HK-2 (cell line): Measurements from ENCODE around the gene PCGF3.
"Not testable (repeated sequence)": the region's sequence is repeated elsewhere in the genome, so short reads cannot be mapped to it uniquely, and the experiment has no call there.

ENCODE experiments used
- DNase-seq: peaks from one replicate; pipeline ENCODE4 v3.0.0-alpha.2; 2018; ENCODE audit not compliant: unreplicated experiment

PCGF3 gene

DNA sequence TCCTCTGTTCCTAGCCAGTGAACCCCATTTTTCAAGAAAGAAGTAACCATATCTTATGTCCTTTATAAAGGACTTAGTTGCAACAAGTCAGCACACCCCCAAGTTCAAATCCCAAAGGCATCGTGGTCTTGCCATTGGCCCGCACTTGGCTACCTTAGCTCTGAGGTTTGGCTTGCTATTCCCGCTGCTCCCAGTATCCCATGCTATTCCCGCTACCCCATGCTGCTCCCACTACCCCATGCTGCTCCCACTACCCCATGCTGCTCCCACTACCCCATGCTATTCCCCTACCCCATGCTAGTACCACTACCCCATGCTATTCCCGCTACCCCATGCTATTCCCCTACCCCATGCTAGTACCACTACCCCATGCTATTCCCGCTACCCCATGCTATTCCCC, 37.4 kb upstream of the PCGF3 start:
- not testable (repeated sequence) for DNase-seq

DNA sequence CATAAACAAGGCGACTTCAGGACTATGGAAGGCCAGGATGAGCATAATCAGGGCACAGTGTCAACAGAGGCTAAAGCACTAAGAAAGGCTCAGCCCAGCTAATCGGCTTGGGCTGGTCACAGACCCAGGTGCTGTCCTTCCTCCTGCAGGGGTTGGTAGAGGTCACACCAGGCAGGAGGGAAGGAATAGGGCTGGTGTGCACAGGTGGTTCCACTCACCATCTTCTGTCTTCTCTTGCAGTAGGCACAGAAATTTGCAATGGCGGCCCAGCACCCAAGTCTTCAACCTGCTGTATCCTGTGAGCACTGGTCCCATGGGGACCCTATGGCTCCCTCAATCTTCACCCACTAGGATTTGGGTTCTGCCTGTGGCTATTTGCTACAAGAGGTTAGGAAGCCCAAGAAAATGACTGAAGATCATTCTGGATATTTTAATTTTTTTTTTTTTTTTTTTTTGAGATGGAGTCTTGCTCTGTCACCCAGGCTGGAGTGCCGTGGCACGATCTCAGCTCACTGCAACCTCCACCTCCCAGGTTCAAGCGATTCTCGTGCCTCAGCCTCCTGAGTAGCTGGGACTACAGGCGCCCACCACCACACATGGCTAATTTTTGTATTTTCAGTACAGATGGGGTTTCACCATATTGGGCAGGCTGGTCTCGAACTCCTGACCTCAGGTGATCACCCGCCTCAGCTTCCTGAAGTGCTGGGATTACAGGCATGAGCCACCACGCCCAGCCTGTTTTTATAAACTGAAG, 35.6 kb upstream of the PCGF3 start:
- DNase-seq, result not testable (repeated sequence)

DNA sequence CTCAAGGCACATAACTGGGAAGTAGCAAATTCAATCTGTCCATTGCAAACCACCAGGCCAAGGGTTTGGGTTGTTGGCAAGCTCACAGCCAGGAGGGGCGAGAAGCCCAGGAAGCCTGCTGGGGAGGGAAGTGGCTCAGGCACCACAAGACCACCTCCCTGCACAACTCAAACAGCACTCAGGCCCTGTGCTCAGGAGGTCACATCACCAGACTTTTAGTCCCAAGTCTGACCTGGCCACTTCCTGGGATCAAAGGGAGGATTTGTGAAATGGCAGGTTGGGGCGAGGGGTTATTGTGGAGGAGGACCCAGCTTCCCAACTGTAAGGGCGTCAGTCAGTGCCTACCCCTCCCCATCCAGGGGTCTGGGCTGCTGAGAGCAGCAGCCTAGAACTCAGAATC, 33.9 kb upstream of the PCGF3 start:
- no peak for DNase-seq

DNA sequence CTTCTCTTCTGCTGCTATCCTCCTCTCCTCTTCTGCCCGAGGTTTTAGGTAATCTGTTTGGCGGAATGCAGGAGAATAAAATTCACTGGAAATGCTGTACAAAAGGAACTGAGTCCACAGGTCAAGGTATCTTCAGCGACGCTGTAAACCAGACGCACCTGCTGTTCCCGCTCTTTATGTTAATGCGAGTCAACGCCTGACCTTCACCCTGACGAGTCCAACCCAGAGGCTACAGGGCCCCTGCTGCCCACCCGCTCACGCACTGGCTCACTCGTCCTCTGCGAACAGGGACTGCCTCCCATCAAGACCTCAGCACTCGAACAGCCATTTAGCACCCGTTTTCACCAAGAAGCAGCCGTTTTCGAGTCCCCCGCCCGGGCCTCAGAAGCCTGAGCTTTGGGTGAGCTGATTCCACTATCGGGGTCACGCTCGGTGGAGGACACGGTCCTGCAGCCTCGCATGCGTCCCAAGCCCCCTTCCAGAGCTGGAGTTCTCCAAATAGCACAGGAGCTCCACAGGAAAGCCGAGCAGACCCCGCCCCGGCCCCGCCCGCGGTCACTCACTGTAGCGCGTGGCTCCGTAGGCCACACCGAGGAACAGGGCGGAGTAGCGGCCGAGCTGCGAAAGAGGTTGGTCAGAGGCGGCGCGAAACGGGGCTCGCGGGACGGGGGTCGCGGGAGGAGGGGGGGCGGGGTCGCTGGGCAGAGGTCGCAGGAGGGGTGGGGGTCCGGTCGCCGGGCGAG, 32.1 kb upstream of the PCGF3 start:
- peak; percentile 49 for DNase-seq

DNA sequence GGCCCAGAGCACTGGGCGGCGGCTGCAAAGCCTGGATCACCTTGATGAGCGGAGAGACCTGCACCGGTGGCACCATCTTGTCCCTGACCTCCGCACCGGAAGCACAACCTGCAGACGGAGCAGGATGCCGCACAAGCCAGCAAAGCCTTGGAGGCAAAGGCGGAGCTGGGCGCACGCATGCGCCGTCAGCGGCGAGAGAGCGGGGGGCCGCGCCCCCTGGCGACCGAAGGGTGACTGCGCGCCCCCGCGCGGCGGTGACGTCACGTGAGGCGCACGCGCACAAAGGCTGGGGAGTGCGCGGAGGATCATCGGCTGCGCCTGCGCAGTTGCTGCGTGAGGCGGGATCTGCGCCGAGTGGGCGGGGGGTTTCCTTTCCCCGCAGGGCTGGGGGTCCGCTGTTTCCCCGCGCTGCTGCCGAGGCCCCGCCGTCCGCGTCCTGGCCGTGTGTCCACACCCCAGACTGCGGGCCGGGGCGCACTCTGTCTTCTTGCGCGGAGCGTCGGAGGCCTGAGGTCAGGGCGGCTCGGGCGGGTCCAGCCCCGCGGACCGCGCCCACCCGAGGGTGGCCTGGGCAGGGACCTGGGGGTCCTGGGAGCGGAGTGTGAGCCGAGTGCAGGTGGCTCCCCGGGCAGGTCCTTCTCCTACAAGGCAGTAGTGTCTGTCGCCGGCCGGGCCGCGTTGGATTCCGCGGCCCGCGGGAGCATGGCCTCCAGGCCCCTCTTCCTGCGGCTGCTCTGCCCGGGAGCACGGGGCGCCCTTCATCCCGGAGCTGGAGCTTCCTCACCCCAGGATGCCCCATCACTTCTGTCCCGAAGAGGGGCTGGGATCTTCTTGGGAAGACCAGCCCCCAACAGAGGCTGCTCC, 31.2 kb upstream of the PCGF3 start, which contains the start of the genes ATP5ME and MYL5:
ATP5ME (minus strand) TSS at position 105 of the 864 bp plus-strand sequence; CDS start at position 76, 29 bp downstream.
MYL5 (plus strand) TSS at position 371 of the 864 bp plus-strand sequence. CDS start 3,485 bp downstream, outside the sequence.
- DNase-seq, result peak; percentile 98

DNA sequence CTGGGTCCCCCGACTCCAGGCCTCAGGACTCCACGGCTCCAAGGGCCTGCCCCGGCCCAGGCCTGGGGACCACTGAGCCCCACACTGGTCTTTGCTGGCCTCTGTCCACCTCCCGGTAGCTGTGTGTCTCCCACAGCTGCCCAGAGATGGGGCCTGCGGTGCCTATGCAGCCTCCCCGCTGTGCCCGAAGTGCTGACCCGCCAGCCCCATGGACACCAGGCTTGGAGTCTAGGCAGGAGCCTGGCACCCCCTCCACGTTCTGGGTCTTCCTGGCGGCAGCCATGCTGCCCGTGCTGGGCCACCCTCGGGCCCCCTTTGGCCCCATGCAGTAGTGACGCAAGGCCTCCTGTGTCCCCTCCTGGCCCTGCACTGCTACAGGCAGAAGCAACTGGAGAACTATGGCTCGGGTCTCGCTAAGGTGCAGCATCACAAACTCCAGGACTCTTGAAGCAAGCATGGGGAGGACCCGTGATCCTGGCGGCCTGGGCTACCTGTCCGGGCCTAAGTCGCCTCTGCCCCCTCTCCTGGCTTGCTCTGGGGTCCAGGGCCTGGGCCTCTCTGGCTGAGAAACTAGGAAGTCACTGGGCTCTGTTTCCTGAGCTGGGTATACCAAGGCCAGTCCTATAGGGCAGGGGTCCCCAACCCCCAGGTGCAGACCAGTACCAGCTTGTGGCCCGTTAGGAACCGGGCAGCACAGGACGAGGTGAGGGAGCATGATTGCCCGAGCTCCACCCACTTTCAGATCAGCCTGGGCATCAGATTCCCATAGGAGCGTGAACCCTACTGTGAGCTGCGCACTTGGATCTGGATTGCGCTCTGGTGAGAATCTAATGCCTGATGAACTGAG, 30.4 kb upstream of the PCGF3 start:
- DNase-seq, result no peak

DNA sequence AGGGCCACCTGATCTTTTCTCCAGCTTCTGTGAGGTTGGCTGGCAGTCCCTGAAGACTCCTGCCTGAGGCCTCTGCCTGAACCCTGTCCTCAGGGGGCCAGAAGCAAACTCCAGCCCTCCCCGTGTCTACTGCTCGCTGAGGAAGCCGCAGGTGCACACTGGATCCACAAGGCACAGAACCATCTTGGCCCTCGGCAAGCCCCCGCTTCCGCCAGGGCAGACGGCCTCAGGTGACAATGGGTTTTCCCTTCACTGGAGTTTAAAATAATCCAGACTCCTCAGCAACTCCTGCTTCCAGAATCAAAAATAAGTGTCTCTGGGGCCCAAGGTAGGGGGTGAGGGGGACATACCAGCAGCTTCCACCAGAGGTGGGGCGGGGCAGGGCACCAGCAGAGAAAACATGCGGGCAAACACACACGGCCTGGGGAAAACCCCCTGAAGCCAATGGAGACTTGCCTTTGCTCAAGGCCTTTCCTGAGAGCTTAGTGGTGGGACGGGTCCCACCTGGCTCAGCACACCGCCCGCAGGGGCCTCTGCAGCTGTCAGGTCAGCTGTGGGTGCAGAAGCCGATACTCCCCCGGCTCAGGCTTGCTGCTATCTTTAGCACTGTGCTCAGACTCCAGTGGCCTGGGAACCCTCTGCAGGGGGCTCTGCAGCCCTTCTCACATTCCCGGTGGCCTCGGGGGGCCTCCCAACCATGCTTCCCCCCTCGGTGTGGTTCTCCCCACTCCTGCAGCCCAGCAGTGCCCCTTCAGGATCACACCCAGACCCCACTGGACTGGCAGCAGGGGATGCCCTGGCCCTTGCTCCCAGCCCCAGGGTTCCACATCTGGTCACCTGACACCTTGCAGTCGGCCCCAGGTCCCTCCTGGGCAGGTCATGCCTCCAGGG, 29.4 kb upstream of the PCGF3 start:
- no peak for DNase-seq

DNA sequence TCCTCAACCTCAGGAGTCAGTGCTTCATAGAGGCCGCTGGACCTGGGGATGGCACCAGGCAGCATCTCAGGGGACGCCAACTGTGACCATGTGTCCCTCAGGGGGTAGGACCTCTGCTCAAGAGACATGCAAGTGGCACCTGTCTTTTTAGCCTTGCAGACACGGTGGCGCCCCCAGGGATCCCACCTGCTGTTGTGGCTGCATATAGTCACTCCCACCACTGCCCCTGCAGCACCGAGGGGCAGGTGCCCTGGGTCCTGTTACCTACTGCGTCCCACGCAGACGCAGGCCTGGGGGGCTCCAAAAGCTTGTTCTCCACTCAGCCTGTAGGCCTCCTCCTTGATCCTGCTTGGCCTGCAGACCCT, 28.8 kb upstream of the PCGF3 start:
- no peak for DNase-seq

DNA sequence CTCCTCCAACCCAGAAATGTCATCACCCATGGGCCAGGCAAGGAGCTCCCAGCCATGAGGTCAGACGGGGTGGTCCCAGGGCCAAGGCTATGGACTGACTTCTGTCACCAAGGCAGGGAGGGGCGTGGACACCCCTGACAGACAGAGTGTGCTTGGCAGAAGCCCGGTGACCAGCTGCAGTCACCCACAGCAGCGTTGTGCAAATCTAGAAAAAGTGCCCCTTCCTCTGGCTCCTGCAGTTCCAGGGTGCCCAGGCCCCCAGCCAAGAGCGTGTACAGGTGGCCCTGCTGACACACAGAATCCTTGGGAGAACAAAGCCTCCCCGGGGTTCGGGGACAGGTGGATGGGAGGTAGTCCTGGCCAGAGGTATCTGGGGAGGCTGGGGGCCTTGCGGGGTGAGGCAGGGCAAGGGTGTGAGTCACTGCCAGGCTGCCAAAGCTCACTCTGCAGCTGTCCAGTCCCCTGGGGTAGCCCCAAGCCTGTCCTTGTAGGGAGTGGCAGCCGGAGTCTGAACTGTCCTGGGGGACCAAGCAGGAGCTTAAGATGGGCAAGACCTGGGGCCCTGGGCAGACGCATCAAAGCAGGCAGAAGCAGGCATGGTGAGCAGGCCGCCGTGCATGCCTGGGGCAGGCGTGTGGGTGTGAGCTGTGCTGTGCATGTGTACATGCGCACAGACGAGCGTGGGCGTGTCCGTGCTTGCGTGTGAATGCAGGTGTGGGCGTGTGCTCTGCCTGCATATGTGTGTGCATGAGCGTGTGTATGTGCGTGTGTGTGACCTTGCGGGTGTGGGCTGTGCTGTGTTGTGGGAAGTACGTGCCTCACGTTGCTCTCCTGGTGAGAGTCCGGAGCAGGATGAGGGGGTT, 28.0 kb upstream of the PCGF3 start:
- no peak for DNase-seq

DNA sequence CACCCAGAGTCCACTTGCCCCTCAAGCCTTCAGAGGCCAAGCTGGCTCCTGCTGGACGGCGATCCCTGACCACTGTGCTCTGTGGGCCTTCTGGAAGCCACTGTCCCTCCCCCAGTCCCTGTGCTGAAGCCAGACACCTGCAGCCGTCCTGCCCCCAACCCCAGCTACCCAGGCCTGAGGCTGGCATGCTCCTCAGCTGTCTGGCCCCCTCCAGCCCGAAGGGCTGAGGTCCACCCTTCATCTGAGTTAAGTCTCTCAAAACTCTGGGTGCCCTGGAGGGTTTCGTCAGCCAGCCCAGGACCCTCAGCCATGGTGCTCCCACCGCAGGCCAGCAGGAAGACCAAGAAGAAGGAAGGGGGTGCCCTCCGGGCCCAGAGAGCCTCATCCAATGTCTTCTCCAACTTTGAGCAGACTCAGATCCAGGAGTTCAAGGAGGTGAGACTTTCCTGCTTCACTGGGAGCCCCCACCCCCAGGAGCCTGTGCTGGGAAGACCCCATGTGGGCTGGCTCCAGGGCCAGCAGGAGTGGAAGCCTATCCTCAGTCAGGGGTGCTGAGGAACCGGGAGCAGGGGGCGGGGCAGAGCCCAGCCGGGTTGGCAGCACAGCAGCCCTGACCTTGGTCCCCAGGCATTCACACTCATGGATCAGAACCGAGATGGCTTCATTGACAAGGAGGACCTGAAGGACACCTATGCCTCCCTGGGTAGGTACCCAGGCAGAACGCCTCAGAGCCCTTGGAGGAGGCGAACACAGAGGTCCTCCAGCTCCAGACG, 27.1 kb upstream of the PCGF3 start:
- DNase-seq, result no peak

DNA sequence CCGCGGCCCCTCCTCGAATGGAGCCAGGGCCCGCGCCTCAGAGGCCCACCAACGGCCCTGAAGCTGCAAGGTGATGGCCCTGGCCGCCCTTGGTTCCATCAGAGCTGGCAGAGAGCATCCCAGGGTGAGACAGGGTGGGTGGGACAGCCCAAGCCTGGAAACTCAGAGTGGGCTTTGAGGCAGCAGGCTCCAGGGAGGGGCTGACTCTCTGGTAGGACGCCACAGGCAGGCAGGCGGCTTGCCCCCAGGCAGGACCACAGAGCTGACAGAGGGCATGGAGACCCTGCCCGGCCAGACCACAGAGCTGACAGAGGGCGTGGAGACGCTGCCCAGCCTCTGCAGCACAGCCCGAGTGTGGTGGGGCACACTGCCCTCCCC, 26.5 kb upstream of the PCGF3 start:
- no peak for DNase-seq

DNA sequence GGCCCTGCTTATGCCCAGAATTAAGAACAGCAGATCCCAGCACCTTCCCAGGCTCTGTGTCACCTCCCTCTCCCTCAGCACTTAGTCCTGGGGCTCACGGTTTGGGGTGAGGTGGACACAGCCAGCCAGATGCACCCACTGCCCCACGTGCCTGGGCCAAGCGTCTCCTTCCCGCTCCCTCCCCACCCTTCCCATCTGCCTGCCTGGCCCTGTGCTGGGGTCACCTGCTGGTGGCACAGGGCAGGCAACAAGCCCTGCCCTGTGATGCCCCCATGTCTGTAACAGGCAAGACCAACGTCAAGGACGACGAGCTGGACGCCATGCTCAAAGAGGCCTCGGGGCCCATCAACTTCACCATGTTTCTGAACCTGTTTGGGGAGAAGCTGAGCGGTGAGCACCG, 26.0 kb upstream of the PCGF3 start:
- DNase-seq, result no peak

DNA sequence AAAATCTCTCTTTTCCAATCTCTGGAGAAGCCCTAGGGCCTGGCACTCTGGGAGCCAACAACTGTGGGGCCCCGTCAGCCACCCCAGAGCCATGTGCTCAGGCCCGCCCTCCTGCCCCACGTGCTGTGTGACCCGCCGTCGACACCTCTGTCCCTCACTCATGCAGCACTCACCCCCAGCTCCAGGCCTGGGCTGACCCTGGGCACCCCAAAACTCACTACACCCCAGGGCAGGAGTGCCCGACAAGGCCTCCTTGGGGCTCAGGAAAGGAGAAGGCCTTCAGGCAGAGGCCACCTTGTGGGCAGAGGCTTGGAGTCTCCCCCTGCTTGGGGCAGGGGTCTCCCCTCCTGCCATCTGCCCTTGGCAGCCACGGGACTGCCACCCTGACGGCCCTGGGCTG, 25.5 kb upstream of the PCGF3 start:
- DNase-seq, result no peak

DNA sequence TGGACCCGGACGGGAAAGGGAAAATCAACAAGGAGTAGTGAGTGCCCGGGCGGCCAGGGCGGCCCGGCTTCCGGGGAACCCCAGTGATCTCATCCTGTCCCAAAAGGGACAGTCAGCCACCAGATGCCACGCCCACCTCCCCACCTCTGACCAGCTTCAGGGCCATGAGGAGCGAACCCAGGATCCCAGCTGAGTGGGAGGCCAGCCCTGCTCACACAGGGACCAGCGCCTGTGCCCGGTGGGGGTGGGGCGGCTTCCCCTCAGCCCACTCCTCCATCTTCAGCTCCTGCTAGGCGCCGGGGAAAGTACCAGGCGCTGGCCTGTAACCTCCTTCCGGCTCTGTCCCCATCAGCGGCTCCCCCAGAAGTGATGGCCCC, 25.1 kb upstream of the PCGF3 start:
- DNase-seq, result no peak

DNA sequence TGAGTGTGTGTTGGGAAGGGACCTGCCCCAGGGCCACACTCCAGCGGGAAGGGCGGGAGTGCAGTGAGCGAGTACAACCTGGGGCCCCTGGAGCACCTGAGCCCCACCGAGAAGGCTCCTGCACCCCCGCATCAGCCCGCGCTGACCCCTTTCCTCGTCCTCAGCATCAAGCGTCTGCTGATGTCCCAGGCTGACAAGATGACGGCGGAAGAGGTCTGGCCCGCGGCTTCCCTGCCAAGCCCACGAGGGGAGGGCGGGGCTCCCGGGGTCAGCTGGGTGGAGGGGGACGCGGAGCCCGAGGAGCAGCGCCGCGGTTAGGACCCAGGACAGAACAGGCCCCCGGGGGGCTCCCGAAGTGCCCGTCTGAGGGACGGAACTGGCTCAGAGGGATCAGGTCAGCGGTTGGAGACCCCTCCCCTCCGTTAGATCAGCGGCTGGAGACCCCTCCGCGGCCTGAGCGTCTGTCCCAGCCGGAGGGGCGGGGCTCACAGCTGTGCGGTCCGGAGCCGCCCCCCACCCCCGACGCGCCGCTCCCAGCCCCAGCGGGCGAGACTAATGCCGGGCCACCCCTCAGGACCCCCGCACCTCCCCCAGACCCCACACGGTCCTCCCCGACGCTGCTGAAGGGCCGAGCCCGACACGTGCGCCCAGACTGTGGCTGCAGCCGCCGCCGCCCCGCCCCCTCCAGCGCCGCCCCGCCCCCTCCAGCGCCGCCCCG, 24.5 kb upstream of the PCGF3 start:
- DNase-seq, result no peak

DNA sequence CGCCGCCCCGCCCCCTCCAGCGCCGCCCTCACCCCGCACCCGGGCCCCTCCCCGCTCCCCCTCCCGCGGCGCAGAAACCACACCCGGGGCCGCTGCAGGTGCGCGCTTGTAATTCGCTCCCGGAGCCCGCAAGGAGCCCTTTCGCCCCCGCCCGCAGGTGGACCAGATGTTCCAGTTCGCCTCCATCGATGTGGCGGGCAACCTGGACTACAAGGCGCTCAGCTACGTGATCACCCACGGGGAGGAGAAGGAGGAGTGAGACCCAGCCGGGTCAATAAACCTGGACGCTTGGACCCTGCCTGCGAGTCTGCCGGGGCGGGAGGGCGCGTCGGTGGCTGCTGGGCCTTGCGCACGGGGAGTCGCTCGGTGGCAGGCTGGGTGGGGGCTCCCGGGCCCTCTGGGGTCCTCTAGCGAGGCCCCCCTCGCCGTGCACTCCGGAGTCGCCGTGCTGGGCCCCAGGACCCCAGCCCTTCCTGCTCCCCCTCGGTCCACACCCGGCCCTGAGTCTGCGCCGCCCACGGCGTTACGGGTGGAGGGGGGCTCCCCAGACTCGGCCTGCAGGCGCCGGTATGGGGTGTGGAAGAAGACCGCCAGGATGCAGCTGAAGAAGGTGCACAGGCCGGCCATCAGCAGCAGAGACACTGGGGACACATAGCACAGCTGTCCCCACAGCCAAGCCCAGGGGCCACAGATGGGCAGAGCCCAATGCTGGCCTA, 23.7 kb upstream of the PCGF3 start:
- no peak for DNase-seq

DNA sequence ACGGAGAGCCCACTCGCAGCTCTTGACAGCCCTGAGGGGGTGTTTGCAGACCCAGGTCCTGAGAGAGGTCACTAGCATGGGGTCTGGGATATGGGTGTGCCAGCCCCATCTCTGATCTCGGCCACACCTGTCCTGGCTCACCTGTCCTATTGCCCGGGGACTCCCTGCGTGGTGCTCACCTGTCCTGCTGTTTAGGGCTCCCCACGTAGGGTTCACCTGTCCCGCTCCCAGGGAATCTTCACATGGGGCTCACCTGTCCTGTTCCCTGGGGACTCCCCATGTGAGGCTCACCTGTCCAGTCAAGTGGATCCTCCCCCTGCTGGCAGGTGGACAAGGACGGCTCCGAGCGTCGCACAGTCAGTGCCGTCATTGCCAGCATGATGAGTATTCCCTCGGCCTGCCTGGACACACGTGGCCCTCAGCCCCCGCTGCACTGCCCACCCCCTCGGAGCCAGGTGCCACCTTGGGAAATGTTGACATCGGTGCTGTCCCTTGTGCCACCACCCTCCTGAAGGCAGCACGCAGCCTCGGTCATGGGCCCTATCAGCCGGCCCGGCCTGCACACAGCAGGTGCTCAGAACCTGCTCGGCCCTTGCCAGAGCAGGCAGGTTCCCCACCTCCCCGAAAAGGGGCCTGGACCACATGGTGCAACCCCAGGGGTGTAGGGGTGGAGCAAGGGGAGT, 23.0 kb upstream of the PCGF3 start:
- no peak for DNase-seq
